GM12878 (cell line): ENCODE results near the gene KATNB1. TPM values are rescaled to one million over a fixed set of nuclear protein-coding genes. Genes with fewer than 3 reads are reported as not detected.

ENCODE experiments used
- ATAC-seq: fragments of 200-7000 bp; cut with Tn5 transposase; 3 replicates; pipeline ENCODE4 v1.9.1; 2020; ENCODE audit warnings: mild to moderate bottlenecking, moderate library complexity
- BruUV-seq: library from RNA; stranded (reverse); fragments of 400-500 nt; replicated peaks from 2 replicates; lab custom pipeline; 2021; lab: Mats Ljungman, UMichigan
- CTCF ChIA-PET: fragments of 300-600 bp; sonication (Branson Sonifier 250); formaldehyde crosslinking; extraction: SDS; loops from one replicate; lab custom pipeline; 2021; ENCODE audit warnings: inconsistent platforms; lab: Yijun Ruan, JAX
- POLR2A ChIA-PET: fragments of 350-600 bp; formaldehyde crosslinking; extraction: SDS; loops from one replicate; lab custom pipeline; 2021; ENCODE audit warnings: inconsistent platforms; lab: Charles Lee
- RAD21 ChIA-PET: fragments of 300-600 bp; sonication (Branson Sonifier 250); formaldehyde crosslinking; loops from one replicate; lab custom pipeline; 2023; ENCODE audit warnings: antibody characterized with exemption; ENCODE audit not compliant: unreplicated experiment; lab: Charles Lee
- SMC1A ChIA-PET: fragments of 300-600 bp; sonication (Branson Sonifier 250); formaldehyde crosslinking; loops from one replicate; lab custom pipeline; 2023; ENCODE audit not compliant: unreplicated experiment, uncharacterized antibody; lab: Charles Lee
- DNase-seq: peaks from one replicate; pipeline ENCODE4 v3.0.0-alpha.2; 2011; ENCODE audit warnings: low read depth, low spot score
- FAIRE-seq: peaks from 3 replicates; lab custom pipeline; 2011; peaks lifted over from hg19 to GRCh38; lab: Jason Lieb, UNC
- H2AFZ ChIP-seq: 2 replicates; pipeline ENCODE4 v1.6.0; 2011; ENCODE audit warnings: low read depth, low read length, control low read depth; ENCODE audit not compliant: control insufficient read depth
- H3K27ac ChIP-seq: 2 replicates; pipeline ENCODE4 v1.5.1; 2011; ENCODE audit warnings: control low read depth; ENCODE audit not compliant: control insufficient read depth, insufficient read depth
- H3K27me3 ChIP-seq, 2 experiments: replicated peaks in 1 of 2; 2 replicates each; pipeline versions ENCODE4 v1.6.0 to v1.6.1; 2011; ENCODE audit warnings: low read length in 1 of 2; ENCODE audit not compliant: control insufficient read depth in 2 of 2, insufficient read depth in 2 of 2
- H3K36me3 ChIP-seq, 2 experiments: 2 replicates each; pipeline ENCODE4 v1.5.1; 2011; ENCODE audit warnings: low read length in 1 of 2; ENCODE audit not compliant: control insufficient read depth in 2 of 2, insufficient read depth in 2 of 2
- H3K4me1 ChIP-seq: 2 replicates; pipeline ENCODE4 v1.6.1; 2011; ENCODE audit warnings: mild to moderate bottlenecking, low read length, moderate library complexity, mixed read lengths; ENCODE audit not compliant: control insufficient read depth, insufficient read depth
- H3K4me2 ChIP-seq: 2 replicates; pipeline ENCODE4 v1.6.0; 2011; ENCODE audit warnings: control low read depth; ENCODE audit not compliant: control insufficient read depth, insufficient read depth
- H3K4me3 ChIP-seq: fragments of 200-600 bp; sonication (generic); 2 replicates; pipeline ENCODE4 v1.5.1; 2016
- H3K79me2 ChIP-seq: 2 replicates; pipeline ENCODE4 v1.6.0; 2011; ENCODE audit warnings: low read length; ENCODE audit not compliant: control insufficient read depth, insufficient read depth
- H3K9ac ChIP-seq: 2 replicates; pipeline ENCODE4 v1.8.0; 2011; ENCODE audit warnings: low read length, control low read depth, mixed read lengths; ENCODE audit not compliant: control insufficient read depth, insufficient read depth
- H3K9me3 ChIP-seq: replicated peaks from 3 replicates; pipeline ENCODE4 v1.5.1; 2011; ENCODE audit warnings: mild to moderate bottlenecking, low read length; ENCODE audit not compliant: control insufficient read depth, insufficient read depth
- H4K20me1 ChIP-seq: 2 replicates; pipeline ENCODE4 v1.6.0; 2011; ENCODE audit not compliant: control insufficient read depth, insufficient read depth
- BCLAF1 ChIP-seq: fragments of 450-650 bp; IDR thresholded peaks from 2 replicates; pipeline ENCODE4 v1.6.1; 2017; ENCODE audit warnings: antibody characterized with exemption, mild to moderate bottlenecking, moderate library complexity
- CBX5 ChIP-seq: sonication (generic); IDR thresholded peaks from 2 replicates; pipeline ENCODE4 v1.6.1; 2016; ENCODE audit warnings: low read depth, moderate library complexity, mild to moderate bottlenecking, inconsistent platforms
- CREM ChIP-seq: IDR thresholded peaks from 2 replicates; pipeline ENCODE4 v1.6.1; 2014; ENCODE audit warnings: antibody characterized with exemption, low read depth
- GABPA ChIP-seq: IDR thresholded peaks from 2 replicates; pipeline ENCODE4 v1.6.1; 2014; ENCODE audit warnings: antibody characterized with exemption, low read depth, mild to moderate bottlenecking, inconsistent platforms
- IRF3 ChIP-seq: fragments of 450-650 bp; IDR thresholded peaks from 2 replicates; pipeline ENCODE4 v1.6.1; 2014; ENCODE audit warnings: mild to moderate bottlenecking
- NFIC ChIP-seq: IDR thresholded peaks from 2 replicates; pipeline ENCODE4 v1.6.1; 2012; ENCODE audit warnings: low read depth, mild to moderate bottlenecking, inconsistent platforms, low read length, moderate library complexity
- NFYB ChIP-seq: IDR thresholded peaks from 2 replicates; pipeline ENCODE4 v1.6.1; 2011; ENCODE audit warnings: low read depth, mild to moderate bottlenecking, low read length, improper control_type of control experiment, moderate library complexity; ENCODE audit not compliant: insufficient read depth
- NR2C1 ChIP-seq: fragments of 450-650 bp; IDR thresholded peaks from 2 replicates; pipeline ENCODE4 v1.6.1; 2017; ENCODE audit warnings: antibody characterized with exemption, mild to moderate bottlenecking, moderate library complexity
- NR2F1 ChIP-seq: fragments of 450-650 bp; conservative IDR thresholded peaks from 2 replicates; pipeline ENCODE4 v1.6.1; 2017; ENCODE audit warnings: mild to moderate bottlenecking
- RBBP5 ChIP-seq: fragments of 200-600 bp; sonication (generic); conservative IDR thresholded peaks from 2 replicates; pipeline ENCODE4 v1.6.1; 2016
- SMAD5 ChIP-seq: IDR thresholded peaks from 2 replicates; pipeline ENCODE4 v1.6.1; 2016; ENCODE audit warnings: antibody characterized with exemption, low read depth
- SMARCA5 ChIP-seq: fragments of 450-650 bp; IDR thresholded peaks from 2 replicates; pipeline ENCODE4 v1.6.1; 2017; ENCODE audit warnings: mild to moderate bottlenecking
- SMC3 ChIP-seq: IDR thresholded peaks from 2 replicates; pipeline ENCODE4 v1.6.1; 2011; ENCODE audit warnings: low read length, improper control_type of control experiment, borderline replicate concordance
- SPI1 ChIP-seq: IDR thresholded peaks from 2 replicates; pipeline ENCODE4 v1.6.1; 2011; ENCODE audit warnings: low read depth, mild to moderate bottlenecking, low read length, moderate library complexity, borderline replicate concordance; ENCODE audit not compliant: insufficient read depth
- TCF3 ChIP-seq: IDR thresholded peaks from 2 replicates; pipeline ENCODE4 v1.6.1; 2012; ENCODE audit warnings: low read depth, mild to moderate bottlenecking, low read length, borderline replicate concordance; ENCODE audit not compliant: insufficient read depth
- WGBS: methylation state at CpG from one replicate; pipeline ENCODE4 v1.1.6; 2016; ENCODE audit warnings: low lambda C conversion rate; ENCODE audit not compliant: insufficient replicate concordance, insufficient coverage; ENCODE audit errors: missing lambda C conversion rate; 5-methylcytosine and 5-hydroxymethylcytosine counted together
- in situ Hi-C: fragments of 300-500 bp; cut with MboI; formaldehyde crosslinking; loops from 9 replicates; pipeline ENCODE4 v1.14.3; 2018; ENCODE audit warnings: mixed read lengths
- intact Hi-C: fragments of 100-400 bp; cut with micrococcal nuclease; formaldehyde crosslinking; loops from one replicate; pipeline ENCODE4 v1.14.2; 2022; ENCODE audit not compliant: unreplicated experiment
- polyA plus RNA-seq, 11 experiments: library from polyadenylated mRNA; depleted of rRNA in 4 of 11; unstranded in 6 of 11; stranded (reverse) in 5 of 11; fragments of >200 nt; fragmentation: Nextera tagmentation in 4 of 11; fragmentation: Illumina TruSeq in 1 of 11; extraction: Ambion mirVana in 4 of 11; extraction: Trizol in 1 of 11; gene quantifications; 1 replicate in 1 of 11; 2 replicates in 10 of 11; pipeline versions ENCODE4 v1.2.1 to v1.2.3, GENCODE V29; 2011 to 2016; ENCODE audit warnings: inconsistent platforms in 2 of 11, missing spikeins in 2 of 11, low read depth in 1 of 11
- total RNA-seq, 4 experiments: library from RNA; depleted of rRNA in 3 of 4; stranded (reverse); fragments of >200 nt in 3 of 4; fragmentation: Illumina TruSeq in 1 of 4; extraction: Trizol in 1 of 4; gene quantifications; 2 replicates each; pipeline versions ENCODE4 v1.2.1 to v1.2.3, GENCODE V29; 2013 to 2021

KATNB1 gene
- total and polyA plus RNA-seq, 10 of the 15 experiments (the other 5 are each of a cell fraction or from before 2014, with no cell fraction given) = 0.71 to 46.5 (median 19.5) TPM

- FAIRE-seq = no peak
- ChIA-PET POLR2A (no interaction called here), SMC1A (interaction anchor here (2.6 kb wide), 1 partner anchor 9 kb away, joined by 12 read pairs; the partner anchor contains the start of gene KATNB1), RAD21 (interaction anchor here (1.1 kb wide), 1 partner anchor 26 kb away, joined by 5 read pairs; no protein-coding TSS in a partner anchor), CTCF (interaction anchor here (0.6 to 1.5 kb wide), 4 partner anchors 9 to 427 kb away, joined by 3 to 4 read pairs (median 3); partner anchors contain the start of gene KATNB1)
- Histone ChIP-seq H3K27me3 (no peaks in the 10 kb centered on the region), H3K4me1 (no peaks in the 10 kb centered on the region), H3K4me2 (no peak overlapping the region), H3K4me3 (no peak overlapping the region), H3K9me3 (no peaks in the 10 kb centered on the region), H4K20me1 (no peaks in the 10 kb centered on the region), H3K79me2 (no peaks in the 10 kb centered on the region), H3K9ac (no peak overlapping the region), H3K36me3 (no peaks in the 10 kb centered on the region), H2AFZ (no peak overlapping the region), H3K27ac (no peak overlapping the region)
- no peak for ATAC-seq
- 0 out of 2 replicates have a peak, but pooled peaks have one; percentile 63 for TF ChIP-seq SMARCA5
- peak; percentile 65; the same call in 1 of the 2 replicates for TF ChIP-seq SPI1
- no peak for TF ChIP-seq RBBP5
- no peak for DNase-seq
- no TSS peak for BruUV-seq
- in situ Hi-C loops = no loop called here
- intact Hi-C loops = no loop called here
- WGBS = 20% methylated on average over 7 of the region's 7 CpGs
These were observed 9.1 kb upstream of the KATNB1 start for GRCh38 chr16:57726433-57726947.

GRCh38 chr16:57727610-57728009 is 8.0 kb upstream of the KATNB1 start:
- 28% methylated on average over 4 of the region's 4 CpGs for WGBS
- intact Hi-C loops (no loop called here), in situ Hi-C loops (no loop called here)
- no peaks in the 10 kb centered on the region for H3K79me2 ChIP-seq
- no peak for ATAC-seq
- H3K27me3 ChIP-seq = no peaks in the 10 kb centered on the region
- no peaks in the 10 kb centered on the region for H3K9me3 ChIP-seq
- no peak overlapping the region for H3K4me3 ChIP-seq
- ChIA-PET CTCF (interaction anchor here (1.4 kb wide), 1 partner anchor 151 kb away, joined by 3 read pairs; no protein-coding TSS in a partner anchor), RAD21 (no interaction called here), POLR2A (no interaction called here), SMC1A (interaction anchor here (0.8 kb wide), 1 partner anchor 83 kb away, joined by 3 read pairs; no protein-coding TSS in a partner anchor)
- no peak overlapping the region for H3K9ac ChIP-seq
- no peak for DNase-seq
- no peak overlapping the region for H3K27ac ChIP-seq
- FAIRE-seq = no peak
- BruUV-seq = no TSS peak
- H2AFZ ChIP-seq = no peak overlapping the region
- no peaks in the 10 kb centered on the region for H3K4me1 ChIP-seq
- no peaks in the 10 kb centered on the region for H4K20me1 ChIP-seq
- H3K4me2 ChIP-seq = no peak overlapping the region
- no peaks in the 10 kb centered on the region for H3K36me3 ChIP-seq
- TF ChIP-seq CBX5 (no peak), NFIC (no peak), GABPA (no peak), NR2C1 (no peak), BCLAF1 (no peak), TCF3 (no peak), NFYB (no peak), SMC3 (no peak), NR2F1 (no peak), SMAD5 (no peak), CREM (no peak), IRF3 (no peak)
